HFFc6 (cell line): ENCODE results near the gene DIDO1. TPM values are rescaled to one million over a fixed set of nuclear protein-coding genes. Genes with fewer than 3 reads are reported as not detected.
"Not testable (repeated sequence)": the region's sequence is repeated elsewhere in the genome, so short reads cannot be mapped to it uniquely, and the experiment has no call there.

Experiments used
- DNase-seq: peaks from one replicate; pipeline ENCODE4 v3.0.0-alpha.2; 2018
- H3K27ac Mint-ChIP-seq: 2 replicates; pipeline ENCODE4 v1.8.0; 2020; ENCODE audit warnings: mild to moderate bottlenecking, mixed read lengths
- H3K27me3 Mint-ChIP-seq: 2 replicates; pipeline ENCODE4 v1.8.0; 2021; ENCODE audit warnings: mild to moderate bottlenecking, moderate library complexity, mixed read lengths; ENCODE audit not compliant: insufficient read depth
- H3K36me3 Mint-ChIP-seq: 2 replicates; pipeline ENCODE4 v1.8.0; 2021; ENCODE audit warnings: low read depth, mixed read lengths
- H3K4me1 Mint-ChIP-seq: 2 replicates; pipeline ENCODE4 v1.8.0; 2020; ENCODE audit warnings: low read depth, mixed read lengths
- H3K4me3 Mint-ChIP-seq: 2 replicates; pipeline ENCODE4 v1.8.0; 2020; ENCODE audit warnings: mild to moderate bottlenecking, moderate library complexity, mixed read lengths
- H3K9me3 Mint-ChIP-seq: 2 replicates; pipeline ENCODE4 v1.8.0; 2020; ENCODE audit warnings: mild to moderate bottlenecking, mixed read lengths
- CTCF ChIP-seq: fragments of 200-600 bp; sonication (generic); IDR thresholded peaks from 2 replicates; pipeline ENCODE4 v1.5.0; 2021; ENCODE audit warnings: antibody characterized with exemption, mild to moderate bottlenecking
- total RNA-seq, 6 experiments: library from RNA; stranded (reverse); fragmentation: NEBNext Ultra II Directional; extraction: Animal tissue kit (Norgen Biotek cat#: 25700); gene quantifications; 2 replicates in 1 of 6; 3 replicates in 5 of 6; pipeline ENCODE4 v1.2.3, GENCODE V29; 2021

The DIDO1 gene
- total RNA-seq, 6 experiments from 2014 or later: 31.9 to 36.1 (median 34.8) TPM

DNA sequence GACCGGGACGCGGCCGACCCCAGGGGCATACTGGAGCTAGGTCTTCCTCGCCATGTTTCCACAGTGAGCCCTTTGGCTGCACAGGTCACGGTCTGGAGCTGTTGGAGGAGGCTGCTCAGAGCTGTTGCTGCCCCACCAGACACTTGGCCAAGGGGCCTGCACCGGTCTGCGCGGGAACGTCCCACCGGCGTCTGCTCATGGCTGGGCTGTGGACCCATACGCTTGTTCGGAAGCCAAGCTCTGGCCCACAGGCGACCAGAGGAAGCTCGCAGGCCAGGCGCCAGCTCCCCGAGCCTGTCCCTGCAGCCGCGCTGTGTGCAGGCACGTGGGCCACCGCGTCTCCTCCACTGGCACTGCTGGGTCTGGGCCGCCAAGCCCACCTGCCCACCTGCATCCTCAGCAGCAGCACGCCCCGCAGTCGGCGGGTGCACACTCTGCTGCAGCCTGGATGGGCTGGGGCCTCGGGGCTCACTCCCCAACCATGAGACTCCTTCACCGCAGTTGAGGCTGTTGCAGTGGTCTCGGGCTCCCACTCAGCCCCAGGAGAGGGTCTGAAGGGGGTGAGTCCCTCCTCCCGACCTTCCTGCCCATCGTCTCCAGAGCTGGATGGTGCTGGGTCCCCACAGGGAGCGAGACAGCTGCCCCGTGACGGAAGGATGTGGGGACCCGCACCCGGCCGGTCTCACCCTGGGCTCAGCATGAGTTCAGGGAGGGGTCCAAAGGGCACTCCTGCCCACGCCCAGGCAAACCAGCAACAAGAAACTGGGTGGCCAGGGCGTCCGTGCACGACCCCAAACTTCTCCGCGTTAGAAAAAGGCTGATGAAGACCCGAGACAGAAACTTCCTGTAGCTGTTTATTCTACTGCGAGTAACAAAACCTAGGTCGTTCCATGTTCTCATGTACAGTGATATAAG is 49.1 kb downstream of the DIDO1 start:
- Mint-ChIP-seq H3K27me3 (peaks cover 13% of the 10 kb centered on the region), H3K4me1 (peaks cover 11% of the 10 kb centered on the region), H3K4me3 (no peak overlapping the region), H3K27ac (no peak overlapping the region), H3K36me3 (peaks cover 10% of the 10 kb centered on the region), H3K9me3 (0 out of 2 replicates have a peak, but pooled peaks cover 4% of the 10 kb centered on the region)
- DNase-seq: no peak
- TF ChIP-seq CTCF: no peak

DNA sequence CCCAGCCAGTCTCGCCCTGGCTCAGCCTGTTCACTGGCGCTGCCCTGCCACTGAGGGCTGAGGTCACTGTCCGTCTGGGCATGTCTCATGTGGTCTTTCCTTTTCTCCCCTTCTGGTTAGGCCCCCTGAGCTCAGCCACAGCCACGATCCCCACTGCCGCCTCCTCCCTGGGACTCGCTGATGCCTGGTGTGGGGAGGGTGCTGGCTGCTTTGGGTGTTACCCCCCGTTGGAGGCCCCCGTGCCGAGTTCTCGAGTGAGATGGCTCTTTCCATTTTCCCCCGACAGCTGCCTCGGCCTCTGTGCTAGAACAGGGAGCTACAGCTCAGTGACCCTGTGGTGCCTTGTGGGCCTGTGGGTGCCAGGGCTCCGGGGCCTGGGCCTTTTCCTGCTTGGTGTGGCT is 49.8 kb downstream of the DIDO1 start:
- no peak overlapping the region for H3K4me3 Mint-ChIP-seq
- no peak overlapping the region for H3K27ac Mint-ChIP-seq
- peaks cover 11% of the 10 kb centered on the region for H3K4me1 Mint-ChIP-seq
- H3K9me3 Mint-ChIP-seq: 0 out of 2 replicates have a peak, but pooled peaks cover 4% of the 10 kb centered on the region
- no peak for TF ChIP-seq CTCF
- H3K27me3 Mint-ChIP-seq: peaks cover 13% of the 10 kb centered on the region
- peaks cover 3% of the 10 kb centered on the region for H3K36me3 Mint-ChIP-seq
- DNase-seq: no peak

DNA sequence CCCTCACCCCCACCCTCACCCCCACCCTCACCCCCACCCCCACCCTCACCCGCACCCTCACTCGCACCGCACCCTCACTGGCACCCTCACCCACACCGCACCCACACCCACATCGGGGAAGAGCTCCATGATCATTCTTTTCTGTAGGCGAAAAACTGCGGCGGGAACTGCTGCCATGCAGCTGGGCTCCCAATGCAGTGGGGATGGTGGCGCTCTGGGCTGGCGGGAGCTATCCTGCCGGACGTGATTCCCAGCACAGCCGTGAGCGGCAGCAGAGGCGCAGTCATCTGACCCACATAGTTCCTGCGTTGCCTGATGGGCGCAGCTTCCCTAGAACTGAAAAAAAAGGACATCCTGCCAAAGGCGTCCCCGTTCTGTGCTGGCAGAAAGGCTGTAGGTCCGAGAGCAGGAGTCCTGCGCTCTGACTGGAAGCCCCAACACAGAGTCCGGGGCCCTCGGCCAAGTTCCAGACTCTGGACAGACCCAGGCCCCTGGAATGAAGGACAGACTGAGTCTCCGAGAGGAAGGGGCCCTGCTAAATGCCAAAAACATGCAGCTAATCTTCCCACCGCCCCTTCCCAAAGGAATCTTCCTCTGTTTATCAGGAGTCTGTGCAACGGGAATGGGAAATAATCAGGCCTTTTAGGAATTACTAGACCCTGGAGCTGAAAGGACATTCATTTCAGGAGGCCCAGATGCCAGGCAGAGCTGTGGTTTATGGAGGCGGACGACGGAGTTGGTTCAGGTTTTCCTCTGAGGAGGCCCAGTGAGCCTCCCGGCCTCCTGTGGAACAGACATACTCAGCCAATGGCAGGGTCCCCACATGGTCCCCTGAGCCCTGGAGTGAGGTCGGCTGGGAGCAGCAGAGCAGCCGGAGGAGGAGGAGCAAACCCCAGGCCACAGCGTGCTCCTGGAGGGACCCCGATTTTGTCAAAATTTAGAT is 50.6 kb downstream of the DIDO1 start:
- peak; percentile 77 for DNase-seq
- 0 out of 2 replicates have a peak, but pooled peaks cover 4% of the 10 kb centered on the region for H3K9me3 Mint-ChIP-seq
- H3K27ac Mint-ChIP-seq: peak overlapping the region; percentile 61
- peaks cover 13% of the 10 kb centered on the region for H3K27me3 Mint-ChIP-seq
- peaks cover 11% of the 10 kb centered on the region for H3K4me1 Mint-ChIP-seq
- H3K4me3 Mint-ChIP-seq: no peak overlapping the region
- peak; percentile 47 for TF ChIP-seq CTCF
- H3K36me3 Mint-ChIP-seq: no peaks in the 10 kb centered on the region

DNA sequence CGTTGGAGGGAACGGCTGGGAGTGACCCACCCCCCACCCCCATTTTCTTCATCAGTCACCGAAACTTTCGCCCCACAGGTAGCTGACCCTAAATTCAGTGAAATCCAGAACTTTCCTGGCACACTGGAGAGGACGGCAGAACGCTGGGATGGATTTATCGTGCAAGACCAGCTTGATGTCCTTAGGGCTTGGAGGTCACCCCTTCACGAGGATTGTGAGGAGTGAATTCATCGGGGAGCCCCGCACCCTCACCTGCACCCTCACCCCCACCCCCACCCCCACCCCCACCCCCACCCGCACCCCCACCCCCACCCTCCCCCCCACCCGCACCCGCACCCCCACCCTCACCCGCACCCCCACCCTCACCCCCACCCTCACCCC is 51.4 kb downstream of the DIDO1 start:
- H3K36me3 Mint-ChIP-seq: no peaks in the 10 kb centered on the region
- no peak for TF ChIP-seq CTCF
- peaks cover 11% of the 10 kb centered on the region for H3K4me1 Mint-ChIP-seq
- no peak for DNase-seq
- 0 out of 2 replicates have a peak overlapping the region, but pooled peaks have one; percentile 1 for H3K27ac Mint-ChIP-seq
- peaks cover 13% of the 10 kb centered on the region for H3K27me3 Mint-ChIP-seq
- 0 out of 2 replicates have a peak, but pooled peaks cover 4% of the 10 kb centered on the region for H3K9me3 Mint-ChIP-seq
- H3K4me3 Mint-ChIP-seq: no peak overlapping the region

GRCh38 chr20:62873681-62874031 is 52.6 kb downstream of the DIDO1 start:
- DNase-seq: peak; percentile 60
- not testable (repeated sequence) for H3K36me3 Mint-ChIP-seq, H3K4me3 Mint-ChIP-seq, H3K9me3 Mint-ChIP-seq
- Mint-ChIP-seq H3K27ac (peak overlapping the region; percentile 17; the same call in 1 of the 2 replicates), H3K4me1 (peaks cover 11% of the 10 kb centered on the region), H3K27me3 (peaks cover 13% of the 10 kb centered on the region)
- peak; percentile 69 for TF ChIP-seq CTCF
